Glutamatergic neuron (in vitro differentiated cells): ENCODE results near the gene HEPHL1. TPM values are rescaled to one million over a fixed set of nuclear protein-coding genes. Genes with fewer than 3 reads are reported as not detected.

Experiments
- DNase-seq: peaks from one replicate; pipeline ENCODE4 v3.0.0; 2022
- H3K27ac Mint-ChIP-seq: one replicate; pipeline ENCODE4 v1.8.0; 2020; ENCODE audit warnings: mild to moderate bottlenecking, mixed read lengths, inconsistent platforms; ENCODE audit not compliant: unreplicated experiment
- H3K27me3 Mint-ChIP-seq: one replicate; pipeline ENCODE4 v1.8.0; 2020; ENCODE audit warnings: mild to moderate bottlenecking, moderate library complexity, mixed read lengths, inconsistent platforms; ENCODE audit not compliant: unreplicated experiment
- H3K36me3 Mint-ChIP-seq: one replicate; pipeline ENCODE4 v1.8.0; 2020; ENCODE audit warnings: mild to moderate bottlenecking, mixed read lengths, inconsistent platforms; ENCODE audit not compliant: unreplicated experiment
- H3K4me1 Mint-ChIP-seq: one replicate; pipeline ENCODE4 v1.8.0; 2020; ENCODE audit warnings: mild to moderate bottlenecking, low read depth, mixed read lengths, inconsistent platforms; ENCODE audit not compliant: unreplicated experiment
- H3K4me3 Mint-ChIP-seq: one replicate; pipeline ENCODE4 v1.8.0; 2020; ENCODE audit warnings: mild to moderate bottlenecking, mixed read lengths, inconsistent platforms; ENCODE audit not compliant: unreplicated experiment
- H3K9me3 Mint-ChIP-seq: one replicate; pipeline ENCODE4 v1.8.0; 2020; ENCODE audit warnings: mild to moderate bottlenecking, moderate library complexity, mixed read lengths, inconsistent platforms; ENCODE audit not compliant: unreplicated experiment
- total RNA-seq: library from RNA; stranded (reverse); fragmentation: NEBNext Ultra II Directional; extraction: Animal tissue kit (Norgen Biotek cat#: 25700); gene quantifications from one replicate; pipeline ENCODE4 v1.2.1, GENCODE V29; 2021; ENCODE audit not compliant: unreplicated experiment
- TF ChIP-seq, protein P1 (sequence below): fragments of 200-600 bp; sonication (generic); IDR thresholded peaks from one replicate; pipeline ENCODE4 v1.5.0; 2021; ENCODE audit not compliant: partially characterized antibody, unreplicated experiment

The HEPHL1 gene
- total RNA-seq, 1 donor from 2014 or later, result not detected

DNA sequence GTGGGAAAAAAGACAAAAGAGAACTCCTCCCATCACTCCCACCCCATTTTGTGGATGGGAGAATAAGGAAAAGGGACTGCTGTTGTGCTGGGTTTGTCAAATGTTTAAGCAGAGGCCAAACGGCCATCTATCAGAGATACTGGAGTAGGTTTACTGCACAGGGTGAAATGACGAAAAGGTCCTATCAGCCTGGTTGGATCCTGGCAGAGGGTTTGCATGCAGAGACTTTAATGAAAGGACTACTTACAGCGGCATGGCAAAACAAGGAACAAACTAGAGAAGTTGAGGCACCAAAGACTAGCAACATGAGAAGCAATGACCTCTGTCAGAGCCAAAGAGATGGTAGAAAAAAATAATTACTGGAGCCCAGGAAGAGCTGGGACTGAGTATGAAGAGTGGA, 32.2 kb upstream of the HEPHL1 start:
- Mint-ChIP-seq H3K27me3 (peaks cover 2% of the 10 kb centered on the region), H3K9me3 (no peaks in the 10 kb centered on the region), H3K36me3 (no peaks in the 10 kb centered on the region), H3K27ac (no peak overlapping the region), H3K4me1 (no peaks in the 10 kb centered on the region), H3K4me3 (no peak overlapping the region)
- TF ChIP-seq, protein P1, sequence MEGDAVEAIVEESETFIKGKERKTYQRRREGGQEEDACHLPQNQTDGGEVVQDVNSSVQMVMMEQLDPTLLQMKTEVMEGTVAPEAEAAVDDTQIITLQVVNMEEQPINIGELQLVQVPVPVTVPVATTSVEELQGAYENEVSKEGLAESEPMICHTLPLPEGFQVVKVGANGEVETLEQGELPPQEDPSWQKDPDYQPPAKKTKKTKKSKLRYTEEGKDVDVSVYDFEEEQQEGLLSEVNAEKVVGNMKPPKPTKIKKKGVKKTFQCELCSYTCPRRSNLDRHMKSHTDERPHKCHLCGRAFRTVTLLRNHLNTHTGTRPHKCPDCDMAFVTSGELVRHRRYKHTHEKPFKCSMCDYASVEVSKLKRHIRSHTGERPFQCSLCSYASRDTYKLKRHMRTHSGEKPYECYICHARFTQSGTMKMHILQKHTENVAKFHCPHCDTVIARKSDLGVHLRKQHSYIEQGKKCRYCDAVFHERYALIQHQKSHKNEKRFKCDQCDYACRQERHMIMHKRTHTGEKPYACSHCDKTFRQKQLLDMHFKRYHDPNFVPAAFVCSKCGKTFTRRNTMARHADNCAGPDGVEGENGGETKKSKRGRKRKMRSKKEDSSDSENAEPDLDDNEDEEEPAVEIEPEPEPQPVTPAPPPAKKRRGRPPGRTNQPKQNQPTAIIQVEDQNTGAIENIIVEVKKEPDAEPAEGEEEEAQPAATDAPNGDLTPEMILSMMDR, result no peak
- no peak for DNase-seq

DNA sequence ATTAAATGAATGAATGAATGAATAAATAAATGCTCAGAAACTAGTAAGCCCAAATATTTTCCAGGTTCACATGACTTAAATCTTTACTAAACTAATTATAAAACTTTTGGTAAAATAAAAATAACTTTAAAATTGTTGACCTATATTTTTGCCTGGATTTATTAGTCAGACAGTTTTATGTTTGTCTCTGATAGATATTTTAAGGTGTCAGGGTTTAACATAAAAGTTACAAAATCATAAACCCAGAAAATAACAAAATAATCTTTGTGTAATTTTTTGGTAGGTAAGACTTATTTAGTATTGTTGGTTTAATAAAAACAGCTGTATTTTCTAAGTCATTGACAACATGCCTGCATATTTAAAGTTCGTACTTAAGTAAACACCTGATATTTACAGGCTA, 27.4 kb upstream of the HEPHL1 start:
- Mint-ChIP-seq H3K4me1 (no peaks in the 10 kb centered on the region), H3K36me3 (no peaks in the 10 kb centered on the region), H3K4me3 (no peak overlapping the region), H3K27me3 (no peaks in the 10 kb centered on the region), H3K9me3 (peaks cover 1% of the 10 kb centered on the region), H3K27ac (no peak overlapping the region)
- no peak for DNase-seq
- TF ChIP-seq, protein P1, result no peak

DNA sequence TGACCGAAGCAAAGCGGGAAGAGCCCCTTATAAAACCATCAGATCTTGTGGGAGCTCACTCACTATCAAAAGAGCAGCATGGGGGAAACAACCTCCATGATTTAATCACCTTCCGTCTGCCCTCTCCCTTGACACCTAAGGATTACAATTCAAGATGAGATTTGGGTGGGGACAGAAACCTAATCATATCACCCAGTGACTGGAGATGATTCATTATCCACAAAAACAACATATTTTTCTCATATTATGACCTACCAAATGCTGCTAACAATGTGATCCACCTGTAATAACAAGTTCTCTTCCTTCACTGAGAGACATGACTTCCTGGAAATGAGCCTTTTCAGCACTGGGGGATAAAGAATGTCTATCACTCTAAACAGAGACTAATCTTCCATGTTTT, 23.4 kb upstream of the HEPHL1 start:
- no peaks in the 10 kb centered on the region for H3K36me3 Mint-ChIP-seq

DNA sequence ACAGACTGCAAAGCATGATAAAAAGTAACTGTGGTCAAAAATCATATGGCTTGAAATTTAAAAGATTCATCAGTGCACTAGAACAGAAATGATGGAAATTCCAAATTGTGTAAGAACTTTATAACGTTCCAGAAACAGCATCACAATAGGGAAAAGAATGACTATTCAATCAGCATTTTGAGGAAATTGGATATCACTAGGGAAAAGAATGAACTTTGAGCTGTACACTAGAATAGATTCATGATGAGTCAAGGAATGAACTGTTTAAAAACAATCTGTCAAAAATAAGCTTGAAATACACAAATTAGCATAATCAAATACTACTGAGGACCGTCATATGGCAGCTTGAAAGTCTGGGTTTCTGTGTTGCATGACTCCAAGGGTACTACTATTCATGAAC, 20.5 kb upstream of the HEPHL1 start:
- TF ChIP-seq, protein P1, result no peak
- no peak for DNase-seq
- no peaks in the 10 kb centered on the region for H3K4me1 Mint-ChIP-seq
- no peaks in the 10 kb centered on the region for H3K9me3 Mint-ChIP-seq
- no peaks in the 10 kb centered on the region for H3K27me3 Mint-ChIP-seq
- no peaks in the 10 kb centered on the region for H3K36me3 Mint-ChIP-seq
- H3K27ac Mint-ChIP-seq, result no peak overlapping the region
- H3K4me3 Mint-ChIP-seq, result no peak overlapping the region

More for the DNA sequence above, 23.4 kb upstream of the HEPHL1 start:
- Mint-ChIP-seq H3K27me3 (no peaks in the 10 kb centered on the region), H3K4me1 (no peaks in the 10 kb centered on the region), H3K4me3 (no peak overlapping the region), H3K9me3 (peaks cover 1% of the 10 kb centered on the region), H3K27ac (no peak overlapping the region)
- TF ChIP-seq, protein P1, result no peak
- no peak for DNase-seq

DNA sequence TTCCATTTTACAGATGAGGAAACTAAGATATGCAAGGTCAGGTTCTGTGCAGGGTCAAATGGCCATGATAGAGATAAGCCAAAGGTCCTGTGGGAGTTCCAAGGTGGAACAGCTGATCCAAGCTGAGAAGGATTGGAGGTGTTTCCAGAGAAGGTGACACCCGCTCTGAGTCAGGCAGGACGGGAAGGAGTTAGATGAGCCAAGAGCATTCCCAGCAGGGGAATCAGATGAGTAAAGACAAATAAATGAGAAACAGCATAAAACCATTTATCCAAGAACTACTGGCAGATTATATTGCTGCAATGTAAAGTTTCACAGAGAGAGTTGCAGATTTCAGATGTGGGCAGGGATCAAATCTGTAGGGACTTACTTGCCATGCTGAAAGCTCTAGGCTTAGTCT, 18.9 kb upstream of the HEPHL1 start:
- TF ChIP-seq, protein P1, result no peak
- no peaks in the 10 kb centered on the region for H3K9me3 Mint-ChIP-seq
- no peak overlapping the region for H3K27ac Mint-ChIP-seq
- no peaks in the 10 kb centered on the region for H3K36me3 Mint-ChIP-seq
- no peaks in the 10 kb centered on the region for H3K27me3 Mint-ChIP-seq
- no peak for DNase-seq
- no peaks in the 10 kb centered on the region for H3K4me1 Mint-ChIP-seq
- no peak overlapping the region for H3K4me3 Mint-ChIP-seq
